IMR-90 (cell line): ENCODE measurements around the gene ADGRB3. TPM values are rescaled to one million over a fixed set of nuclear protein-coding genes. Genes with fewer than 3 reads are reported as not detected.

Source experiments
- ATAC-seq: fragments of 200-7000 bp; cut with Tn5 transposase; 2 replicates; pipeline ENCODE4 v1.9.1; 2020; ENCODE audit warnings: low read depth, mild to moderate bottlenecking, moderate library complexity
- BruUV-seq: library from RNA; stranded (reverse); fragments of 400-500 nt; replicated peaks from 2 replicates; lab custom pipeline; 2021; lab: Mats Ljungman, UMichigan
- CTCF ChIA-PET: fragments of 300-600 bp; formaldehyde crosslinking; extraction: SDS; loops from one replicate; lab custom pipeline; 2021; ENCODE audit warnings: antibody characterized with exemption; lab: Yijun Ruan, JAX
- POLR2A ChIA-PET: fragments of 300-600 bp; sonication (Branson Sonifier 250); formaldehyde crosslinking; loops from one replicate; lab custom pipeline; 2022; ENCODE audit warnings: antibody characterized with exemption; ENCODE audit not compliant: unreplicated experiment; lab: Charles Lee
- DNase-seq: peaks from one replicate; pipeline ENCODE4 v3.0.0; 2013
- H2AFZ ChIP-seq: replicated peaks from 2 replicates; pipeline ENCODE3; 2013; ENCODE audit warnings: low read length, mild to moderate bottlenecking; ENCODE audit not compliant: poor library complexity
- H2AK5ac ChIP-seq: 2 replicates; pipeline ENCODE4 v1.6.1; 2013; ENCODE audit warnings: low read depth, low read length, inconsistent platforms
- H2AK9ac ChIP-seq: replicated peaks from 2 replicates; pipeline ENCODE3; 2013; ENCODE audit warnings: mild to moderate bottlenecking, low read depth, low read length, moderate library complexity; ENCODE audit not compliant: poor library complexity
- H2BK120ac ChIP-seq: 2 replicates; pipeline ENCODE4 v1.6.1; 2013; ENCODE audit warnings: low read depth, low read length, inconsistent platforms
- H2BK15ac ChIP-seq: 3 replicates; pipeline ENCODE4 v1.6.1; 2013; ENCODE audit warnings: low read depth, low read length, inconsistent platforms
- H2BK20ac ChIP-seq: 2 replicates; pipeline ENCODE4 v1.6.1; 2013; ENCODE audit warnings: low read depth, mild to moderate bottlenecking, inconsistent platforms, low read length, moderate library complexity
- H2BK5ac ChIP-seq: 2 replicates; pipeline ENCODE4 v1.6.1; 2013; ENCODE audit warnings: mild to moderate bottlenecking, low read depth, low read length, inconsistent platforms; ENCODE audit not compliant: poor library complexity, severe bottlenecking
- H3K14ac ChIP-seq: replicated peaks from 2 replicates; pipeline ENCODE4 v1.6.1; 2013; ENCODE audit warnings: low read depth, low read length, inconsistent platforms
- H3K18ac ChIP-seq: 2 replicates; pipeline ENCODE4 v1.6.1; 2013; ENCODE audit warnings: low read depth, low read length, control low read depth
- H3K23ac ChIP-seq: 2 replicates; pipeline ENCODE4 v1.6.1; 2013; ENCODE audit warnings: low read depth, low read length, inconsistent platforms
- H3K27ac ChIP-seq: 2 replicates; pipeline ENCODE4 v1.5.1; 2013; ENCODE audit warnings: mild to moderate bottlenecking, control low read depth, low read length; ENCODE audit not compliant: insufficient read depth
- H3K27me3 ChIP-seq: 2 replicates; pipeline ENCODE4 v1.6.1; 2013; ENCODE audit warnings: low read length; ENCODE audit not compliant: control insufficient read depth, insufficient read depth
- H3K36me3 ChIP-seq: 2 replicates; pipeline ENCODE4 v1.6.1; 2013; ENCODE audit warnings: low read length, mixed read lengths; ENCODE audit not compliant: control insufficient read depth, insufficient read depth
- H3K4ac ChIP-seq: 2 replicates; pipeline ENCODE4 v1.6.1; 2013; ENCODE audit warnings: low read depth, low read length, inconsistent platforms
- H3K4me1 ChIP-seq: 2 replicates; pipeline ENCODE4 v1.6.1; 2013; ENCODE audit warnings: low read length, mixed read lengths; ENCODE audit not compliant: control insufficient read depth, insufficient read depth
- H3K4me2 ChIP-seq: 2 replicates; pipeline ENCODE4 v1.6.1; 2013; ENCODE audit warnings: low read depth, mild to moderate bottlenecking, control low read depth, low read length, moderate library complexity
- H3K4me3 ChIP-seq: 2 replicates; pipeline ENCODE4 v1.5.1; 2013; ENCODE audit warnings: low read depth, mild to moderate bottlenecking, control low read depth, low read length, moderate library complexity; ENCODE audit not compliant: insufficient read depth
- H3K56ac ChIP-seq: 2 replicates; pipeline ENCODE4 v1.6.1; 2013; ENCODE audit warnings: low read length, inconsistent platforms; ENCODE audit not compliant: insufficient read depth; ENCODE audit errors: extremely low read depth
- H3K79me1 ChIP-seq, 2 experiments: 2 replicates each; pipeline ENCODE4 v1.6.1; 2013; ENCODE audit warnings: low read length in 2 of 2, inconsistent platforms in 1 of 2, low read depth in 1 of 2
- H3K9ac ChIP-seq: 2 replicates; pipeline ENCODE4 v1.6.1; 2013; ENCODE audit warnings: low read depth, low read length, control low read depth
- H3K9me1 ChIP-seq: 2 replicates; pipeline ENCODE4 v1.6.1; 2013; ENCODE audit warnings: low read length, inconsistent platforms; ENCODE audit not compliant: insufficient read depth
- H3K9me3 ChIP-seq: 2 replicates; pipeline ENCODE4 v1.6.1; 2013; ENCODE audit warnings: low read length; ENCODE audit not compliant: control insufficient read depth, insufficient read depth
- H4K20me1 ChIP-seq: 2 replicates; pipeline ENCODE4 v1.6.1; 2013; ENCODE audit warnings: low read length, inconsistent platforms; ENCODE audit not compliant: insufficient read depth
- H4K5ac ChIP-seq: 2 replicates; pipeline ENCODE4 v1.6.1; 2013; ENCODE audit warnings: mild to moderate bottlenecking, low read depth, low read length, control low read depth
- H4K8ac ChIP-seq, 2 experiments: 2 replicates each; pipeline ENCODE4 v1.6.1; 2013; ENCODE audit warnings: low read depth in 2 of 2, low read length in 2 of 2, control low read depth in 1 of 2, inconsistent platforms in 1 of 2
- H4K91ac ChIP-seq: 2 replicates; pipeline ENCODE4 v1.6.1; 2013; ENCODE audit warnings: low read depth, low read length, inconsistent platforms; ENCODE audit not compliant: insufficient read depth
- BHLHE40 ChIP-seq: fragments of 150-350 bp; IDR thresholded peaks from 2 replicates; pipeline ENCODE4 v1.6.1; 2016; ENCODE audit warnings: mild to moderate bottlenecking, low read depth, low read length
- CEBPB ChIP-seq: IDR thresholded peaks from 2 replicates; pipeline ENCODE4 v1.6.1; 2012; ENCODE audit warnings: low read depth, low read length, improper control_type of control experiment
- FOS ChIP-seq: fragments of 150-350 bp; IDR thresholded peaks from 2 replicates; pipeline ENCODE4 v1.6.1; 2016; ENCODE audit warnings: low read depth, low read length
- MAFK ChIP-seq: IDR thresholded peaks from 2 replicates; pipeline ENCODE4 v1.6.1; 2012; ENCODE audit warnings: low read depth, low read length, improper control_type of control experiment
- MAZ ChIP-seq: IDR thresholded peaks from 2 replicates; pipeline ENCODE4 v1.6.1; 2012; ENCODE audit warnings: low read depth, mild to moderate bottlenecking, low read length, improper control_type of control experiment, moderate library complexity, borderline replicate concordance
- NFE2L2 ChIP-seq: fragments of 150-350 bp; IDR thresholded peaks from 2 replicates; pipeline ENCODE4 v1.6.1; 2016; ENCODE audit warnings: low read depth, mild to moderate bottlenecking, low read length
- POLR2A ChIP-seq: IDR thresholded peaks from 2 replicates; pipeline ENCODE4 v1.6.1; 2012; ENCODE audit warnings: mild to moderate bottlenecking, low read depth, low read length
- RAD21 ChIP-seq: IDR thresholded peaks from 2 replicates; pipeline ENCODE4 v1.6.1; 2012; ENCODE audit warnings: low read length, improper control_type of control experiment
- RCOR1 ChIP-seq: IDR thresholded peaks from 2 replicates; pipeline ENCODE4 v1.6.1; 2012; ENCODE audit warnings: mild to moderate bottlenecking, low read length, improper control_type of control experiment; ENCODE audit not compliant: insufficient replicate concordance
- RFX5 ChIP-seq: IDR thresholded peaks from 2 replicates; pipeline ENCODE4 v1.8.0; 2012; ENCODE audit warnings: low read depth, mild to moderate bottlenecking, low read length, moderate library complexity
- WGBS, 2 experiments: methylation state at CpG; one replicate each; pipeline versions ENCODE4 v1.1.5 to v1.1.7; 2013; ENCODE audit warnings: missing lambda C conversion rate in 2 of 2; ENCODE audit not compliant: insufficient read length in 1 of 2; ENCODE audit errors: extremely low coverage in 2 of 2; 5-methylcytosine and 5-hydroxymethylcytosine counted together
- dilution Hi-C: fragments of 300-500 bp; cut with HindIII; formaldehyde crosslinking; loops from one replicate; pipeline ENCODE4 v1.14.3; 2018; ENCODE audit warnings: low sequenced_read_pairs; ENCODE audit not compliant: unreplicated experiment
- in situ Hi-C: fragments of 300-500 bp; cut with MboI; formaldehyde crosslinking; loops from 3 replicates; pipeline ENCODE4 v1.14.3; 2019; ENCODE audit warnings: low sequenced_read_pairs, inconsistent platforms, mixed read lengths
- intact Hi-C: fragments of 100-400 bp; cut with micrococcal nuclease; formaldehyde crosslinking; loops from 2 replicates; pipeline ENCODE4 v1.10.0; 2022
- polyA plus RNA-seq, 3 experiments: library from polyadenylated mRNA; depleted of rRNA; stranded (reverse); fragments of >200 nt; gene quantifications; 2 replicates each; pipeline ENCODE4 v1.2.3, GENCODE V29; 2012; ENCODE audit warnings: low replicate concordance in 1 of 3
- total RNA-seq: library from RNA; depleted of rRNA; stranded (reverse); fragments of >200 nt; gene quantifications from 2 replicates; pipeline ENCODE4 v1.2.3, GENCODE V29; 2012
- TF ChIP-seq, protein P1 (sequence below): fragments of 150-350 bp; IDR thresholded peaks from 2 replicates; pipeline ENCODE4 v1.6.1; 2016; ENCODE audit warnings: low read depth, mild to moderate bottlenecking, low read length, moderate library complexity, borderline replicate concordance
- TF ChIP-seq, protein P2 (sequence below): conservative IDR thresholded peaks from 2 replicates; pipeline ENCODE4 v1.5.1; 2012; ENCODE audit warnings: mild to moderate bottlenecking, low read depth, low read length, improper control_type of control experiment
- TF ChIP-seq, protein P3 (sequence below): fragments of 150-350 bp; IDR thresholded peaks from 2 replicates; pipeline ENCODE4 v1.6.1; 2017; ENCODE audit warnings: mild to moderate bottlenecking, antibody characterized with exemption, low read length, low read depth

The ADGRB3 gene
- total and polyA plus RNA-seq, 2 of the 4 experiments (the other 2 are of a cell fraction), result not detected

DNA sequence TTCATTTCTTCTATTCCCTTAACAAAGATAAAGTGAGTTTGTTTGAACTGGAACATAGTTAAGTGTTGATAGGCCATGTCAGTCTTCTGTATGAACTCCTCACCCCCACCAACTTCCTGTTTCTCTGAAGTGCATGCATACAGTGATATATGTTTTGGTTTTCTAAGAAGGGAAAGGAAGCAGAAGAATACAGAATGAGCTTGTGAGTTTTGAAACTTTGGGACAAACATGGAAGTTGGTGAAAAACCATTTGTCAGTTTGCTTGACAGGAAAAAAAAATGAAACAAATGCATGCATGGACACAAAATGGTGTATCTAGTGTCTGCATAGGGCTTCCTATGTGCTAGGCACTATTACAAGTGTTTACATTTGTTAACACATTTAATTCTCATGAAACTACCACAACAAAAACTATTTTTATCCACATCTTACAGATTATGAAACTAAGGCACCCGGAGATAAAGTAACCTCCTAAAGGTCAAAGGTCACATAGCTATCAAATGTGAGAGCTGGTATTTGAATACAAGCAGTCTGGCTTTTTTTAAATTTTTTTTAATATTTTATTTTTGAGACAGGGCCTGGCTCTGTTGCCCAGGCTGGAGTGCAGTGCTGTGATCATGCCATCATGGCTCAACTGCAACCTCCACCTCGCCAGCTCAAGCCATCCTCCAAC is 105.9 kb downstream of the ADGRB3 start:
- H2AK9ac ChIP-seq, result no peak overlapping the region
- ChIA-PET POLR2A (interaction anchor here (0.6 kb wide), 1 partner anchor 1345 kb away, joined by 5 read pairs; no protein-coding TSS in a partner anchor), CTCF (no interaction called here)
- H3K9me1 ChIP-seq, result no peaks in the 10 kb centered on the region
- H3K27ac ChIP-seq, result no peak overlapping the region
- H3K4me1 ChIP-seq, result no peaks in the 10 kb centered on the region
- no peaks in the 10 kb centered on the region for H3K9me3 ChIP-seq
- in situ Hi-C loops (no loop called here), intact Hi-C loops (no loop called here), dilution Hi-C loops (no loop called here)
- H2BK20ac ChIP-seq, result no peak overlapping the region
- TF ChIP-seq CEBPB (no peak), RCOR1 (no peak), BHLHE40 (no peak), RAD21 (no peak), RFX5 (no peak), POLR2A (no peak), NFE2L2 (no peak), MAZ (no peak), MAFK (no peak), FOS (no peak)
- TF ChIP-seq, protein P1, sequence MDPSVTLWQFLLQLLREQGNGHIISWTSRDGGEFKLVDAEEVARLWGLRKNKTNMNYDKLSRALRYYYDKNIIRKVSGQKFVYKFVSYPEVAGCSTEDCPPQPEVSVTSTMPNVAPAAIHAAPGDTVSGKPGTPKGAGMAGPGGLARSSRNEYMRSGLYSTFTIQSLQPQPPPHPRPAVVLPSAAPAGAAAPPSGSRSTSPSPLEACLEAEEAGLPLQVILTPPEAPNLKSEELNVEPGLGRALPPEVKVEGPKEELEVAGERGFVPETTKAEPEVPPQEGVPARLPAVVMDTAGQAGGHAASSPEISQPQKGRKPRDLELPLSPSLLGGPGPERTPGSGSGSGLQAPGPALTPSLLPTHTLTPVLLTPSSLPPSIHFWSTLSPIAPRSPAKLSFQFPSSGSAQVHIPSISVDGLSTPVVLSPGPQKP, result no peak
- TF ChIP-seq, protein P2, sequence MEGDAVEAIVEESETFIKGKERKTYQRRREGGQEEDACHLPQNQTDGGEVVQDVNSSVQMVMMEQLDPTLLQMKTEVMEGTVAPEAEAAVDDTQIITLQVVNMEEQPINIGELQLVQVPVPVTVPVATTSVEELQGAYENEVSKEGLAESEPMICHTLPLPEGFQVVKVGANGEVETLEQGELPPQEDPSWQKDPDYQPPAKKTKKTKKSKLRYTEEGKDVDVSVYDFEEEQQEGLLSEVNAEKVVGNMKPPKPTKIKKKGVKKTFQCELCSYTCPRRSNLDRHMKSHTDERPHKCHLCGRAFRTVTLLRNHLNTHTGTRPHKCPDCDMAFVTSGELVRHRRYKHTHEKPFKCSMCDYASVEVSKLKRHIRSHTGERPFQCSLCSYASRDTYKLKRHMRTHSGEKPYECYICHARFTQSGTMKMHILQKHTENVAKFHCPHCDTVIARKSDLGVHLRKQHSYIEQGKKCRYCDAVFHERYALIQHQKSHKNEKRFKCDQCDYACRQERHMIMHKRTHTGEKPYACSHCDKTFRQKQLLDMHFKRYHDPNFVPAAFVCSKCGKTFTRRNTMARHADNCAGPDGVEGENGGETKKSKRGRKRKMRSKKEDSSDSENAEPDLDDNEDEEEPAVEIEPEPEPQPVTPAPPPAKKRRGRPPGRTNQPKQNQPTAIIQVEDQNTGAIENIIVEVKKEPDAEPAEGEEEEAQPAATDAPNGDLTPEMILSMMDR, result no peak
- TF ChIP-seq, protein P3, sequence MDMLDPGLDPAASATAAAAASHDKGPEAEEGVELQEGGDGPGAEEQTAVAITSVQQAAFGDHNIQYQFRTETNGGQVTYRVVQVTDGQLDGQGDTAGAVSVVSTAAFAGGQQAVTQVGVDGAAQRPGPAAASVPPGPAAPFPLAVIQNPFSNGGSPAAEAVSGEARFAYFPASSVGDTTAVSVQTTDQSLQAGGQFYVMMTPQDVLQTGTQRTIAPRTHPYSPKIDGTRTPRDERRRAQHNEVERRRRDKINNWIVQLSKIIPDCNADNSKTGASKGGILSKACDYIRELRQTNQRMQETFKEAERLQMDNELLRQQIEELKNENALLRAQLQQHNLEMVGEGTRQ, result no peak
- no peak overlapping the region for H3K14ac ChIP-seq
- no peak overlapping the region for H3K4me3 ChIP-seq
- H3K4ac ChIP-seq, result no peak overlapping the region
- H4K20me1 ChIP-seq, result no peaks in the 10 kb centered on the region
- no peak overlapping the region for H4K91ac ChIP-seq
- no peak overlapping the region for H2AK5ac ChIP-seq
- no peak overlapping the region for H3K18ac ChIP-seq
- H3K36me3 ChIP-seq, result no peaks in the 10 kb centered on the region
- H2BK120ac ChIP-seq, result no peak overlapping the region
- DNase-seq, result no peak
- no peaks in the 10 kb centered on the region for H3K79me1 ChIP-seq
- H3K4me2 ChIP-seq, result no peak overlapping the region
- no peak overlapping the region for H2BK15ac ChIP-seq
- WGBS, 2 experiments, result no CpG with 5 or more reads among the region's 2 CpGs
- no peak overlapping the region for H4K5ac ChIP-seq
- H3K23ac ChIP-seq, result no peak overlapping the region
- H3K9ac ChIP-seq, result no peak overlapping the region
- no peak overlapping the region for H2BK5ac ChIP-seq
- BruUV-seq, result no TSS peak
- no peak overlapping the region for H3K56ac ChIP-seq
- H2AFZ ChIP-seq, result no peak overlapping the region
- H3K27me3 ChIP-seq, result no peaks in the 10 kb centered on the region
- H4K8ac ChIP-seq, result no peak overlapping the region
- ATAC-seq, result no peak
